Osteoblast (primary cell): Measurements from ENCODE around the gene ENTPD2. TPM values are rescaled to one million over a fixed set of nuclear protein-coding genes. Genes with fewer than 3 reads are reported as not detected.

ENCODE experiments used
- DNase-seq: peaks from one replicate; pipeline ENCODE4 v3.0.0; 2011; ENCODE audit warnings: low spot score, mixed read lengths; ENCODE audit not compliant: insufficient read length; ENCODE audit errors: missing footprints
- H2AFZ ChIP-seq: 2 replicates; pipeline ENCODE4 v1.6.0; 2011; ENCODE audit warnings: mild to moderate bottlenecking, low read length
- H3K27ac ChIP-seq: 2 replicates; pipeline ENCODE4 v1.5.1; 2011; ENCODE audit warnings: mild to moderate bottlenecking, low read depth, low read length, moderate library complexity
- H3K27me3 ChIP-seq: 2 replicates; pipeline ENCODE4 v1.6.0; 2012; ENCODE audit warnings: mild to moderate bottlenecking, control low read depth, inconsistent platforms, low read length, moderate library complexity; ENCODE audit not compliant: insufficient read depth
- H3K36me3 ChIP-seq: 2 replicates; pipeline ENCODE4 v1.5.1; 2011; ENCODE audit warnings: mild to moderate bottlenecking, low read length, control low read depth, moderate library complexity; ENCODE audit not compliant: insufficient read depth
- H3K4me1 ChIP-seq: 2 replicates; pipeline ENCODE4 v1.5.1; 2011; ENCODE audit warnings: mild to moderate bottlenecking, low read length, control low read depth, moderate library complexity; ENCODE audit not compliant: insufficient read depth
- H3K4me2 ChIP-seq: 2 replicates; pipeline ENCODE4 v1.6.0; 2011; ENCODE audit warnings: mild to moderate bottlenecking, low read length; ENCODE audit not compliant: insufficient read depth
- H3K4me3 ChIP-seq: fragments of 200-600 bp; sonication (generic); 3 replicates; pipeline ENCODE4 v1.5.1; 2012; ENCODE audit warnings: mild to moderate bottlenecking, low read length, inconsistent platforms; ENCODE audit not compliant: insufficient read depth
- H3K79me2 ChIP-seq: 2 replicates; pipeline ENCODE4 v1.6.0; 2012; ENCODE audit warnings: mild to moderate bottlenecking, low read length, control low read depth, inconsistent platforms; ENCODE audit not compliant: insufficient read depth
- H3K9me3 ChIP-seq: 2 replicates; pipeline ENCODE4 v1.5.1; 2011; ENCODE audit warnings: low read depth, low read length, control low read depth
- H4K20me1 ChIP-seq: 2 replicates; pipeline ENCODE4 v1.6.0; 2012; ENCODE audit warnings: mild to moderate bottlenecking, low read length, control low read depth; ENCODE audit not compliant: insufficient read depth
- total RNA-seq: library from RNA; depleted of rRNA; stranded (reverse); fragments of >200 nt; gene quantifications from 2 replicates; pipeline ENCODE4 v1.2.3, GENCODE V29; 2012
- TF ChIP-seq, protein P1 (sequence below): IDR thresholded peaks from 2 replicates; pipeline ENCODE4 v1.5.1; 2011; ENCODE audit warnings: mild to moderate bottlenecking, low read depth, low read length, moderate library complexity; ENCODE audit errors: extremely low read depth

Gene ENTPD2
- total RNA-seq, 1 donor: not detected

DNA sequence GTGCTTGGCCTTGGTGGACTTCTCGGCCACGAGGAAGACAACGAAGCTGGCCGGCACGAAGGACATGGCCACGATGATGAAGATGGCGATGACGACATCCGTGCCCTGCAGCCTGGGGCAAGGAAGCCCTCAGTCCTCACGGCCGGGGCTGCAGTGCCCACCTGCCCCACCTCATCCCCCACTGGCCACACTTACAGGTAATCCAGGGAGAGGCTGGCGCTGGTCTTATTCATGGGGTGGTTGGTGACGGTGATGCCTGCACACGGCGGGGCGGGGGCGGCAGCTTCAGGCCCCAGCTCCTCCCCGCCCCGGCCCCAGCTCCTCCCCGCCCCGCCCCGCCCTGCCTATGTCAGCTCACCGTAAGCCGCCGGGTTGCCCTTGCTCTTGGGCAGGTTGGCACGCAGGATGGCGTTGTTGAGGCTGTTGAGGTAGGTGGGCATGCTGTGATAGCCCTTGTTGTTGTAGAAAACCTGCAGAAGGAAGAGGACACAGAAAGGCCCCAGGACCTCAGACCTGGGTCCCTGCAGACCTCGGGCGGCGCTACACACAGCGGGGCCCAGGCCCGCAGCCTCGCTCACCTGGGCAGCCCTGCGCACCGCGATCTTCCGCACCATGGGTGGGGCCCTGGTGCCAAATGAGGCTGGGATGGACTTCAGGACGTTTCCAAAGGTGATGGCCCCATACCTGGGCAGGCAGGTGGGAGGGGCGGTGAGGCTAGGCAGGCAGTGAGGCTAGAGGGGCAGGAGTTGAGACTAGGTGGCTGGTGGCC, 41.8 kb downstream of the ENTPD2 start:
- Histone ChIP-seq H3K27me3 (no peaks in the 10 kb centered on the region), H2AFZ (no peak overlapping the region), H3K4me1 (no peaks in the 10 kb centered on the region), H3K9me3 (no peaks in the 10 kb centered on the region), H3K4me3 (no peak overlapping the region), H4K20me1 (no peaks in the 10 kb centered on the region), H3K79me2 (no peaks in the 10 kb centered on the region), H3K4me2 (no peak overlapping the region), H3K36me3 (no peaks in the 10 kb centered on the region), H3K27ac (no peak overlapping the region)
- DNase-seq: no peak
- TF ChIP-seq, protein P1, sequence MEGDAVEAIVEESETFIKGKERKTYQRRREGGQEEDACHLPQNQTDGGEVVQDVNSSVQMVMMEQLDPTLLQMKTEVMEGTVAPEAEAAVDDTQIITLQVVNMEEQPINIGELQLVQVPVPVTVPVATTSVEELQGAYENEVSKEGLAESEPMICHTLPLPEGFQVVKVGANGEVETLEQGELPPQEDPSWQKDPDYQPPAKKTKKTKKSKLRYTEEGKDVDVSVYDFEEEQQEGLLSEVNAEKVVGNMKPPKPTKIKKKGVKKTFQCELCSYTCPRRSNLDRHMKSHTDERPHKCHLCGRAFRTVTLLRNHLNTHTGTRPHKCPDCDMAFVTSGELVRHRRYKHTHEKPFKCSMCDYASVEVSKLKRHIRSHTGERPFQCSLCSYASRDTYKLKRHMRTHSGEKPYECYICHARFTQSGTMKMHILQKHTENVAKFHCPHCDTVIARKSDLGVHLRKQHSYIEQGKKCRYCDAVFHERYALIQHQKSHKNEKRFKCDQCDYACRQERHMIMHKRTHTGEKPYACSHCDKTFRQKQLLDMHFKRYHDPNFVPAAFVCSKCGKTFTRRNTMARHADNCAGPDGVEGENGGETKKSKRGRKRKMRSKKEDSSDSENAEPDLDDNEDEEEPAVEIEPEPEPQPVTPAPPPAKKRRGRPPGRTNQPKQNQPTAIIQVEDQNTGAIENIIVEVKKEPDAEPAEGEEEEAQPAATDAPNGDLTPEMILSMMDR: no peak

DNA sequence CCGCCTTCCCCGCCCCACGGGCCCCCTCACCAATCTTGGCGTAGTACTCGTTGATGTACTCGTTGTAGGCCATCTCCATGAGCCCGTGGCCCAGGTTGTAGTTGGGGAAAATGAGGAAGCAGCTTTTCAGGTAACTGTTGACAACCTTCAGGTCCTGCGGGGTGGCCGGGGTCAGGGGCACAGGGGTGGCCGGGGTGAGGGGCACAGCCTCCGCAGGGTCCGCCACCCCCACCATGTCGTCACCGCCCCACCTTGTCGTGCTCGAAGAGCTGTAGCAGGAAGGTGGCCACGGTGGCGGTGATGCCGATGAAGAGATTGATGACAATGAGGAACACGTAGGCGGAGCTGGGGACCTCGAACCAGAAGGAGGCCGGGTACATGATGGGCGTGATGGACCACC, 42.7 kb downstream of the ENTPD2 start:
- no peak overlapping the region for H3K4me3 ChIP-seq
- DNase-seq: no peak
- H3K4me1 ChIP-seq: peaks cover 4% of the 10 kb centered on the region
- no peaks in the 10 kb centered on the region for H3K9me3 ChIP-seq
- no peaks in the 10 kb centered on the region for H4K20me1 ChIP-seq
- H3K27ac ChIP-seq: no peak overlapping the region
- no peak overlapping the region for H2AFZ ChIP-seq
- H3K36me3 ChIP-seq: no peaks in the 10 kb centered on the region
- no peaks in the 10 kb centered on the region for H3K27me3 ChIP-seq
- TF ChIP-seq, protein P1: no peak
- no peaks in the 10 kb centered on the region for H3K79me2 ChIP-seq
- no peak overlapping the region for H3K4me2 ChIP-seq

DNA sequence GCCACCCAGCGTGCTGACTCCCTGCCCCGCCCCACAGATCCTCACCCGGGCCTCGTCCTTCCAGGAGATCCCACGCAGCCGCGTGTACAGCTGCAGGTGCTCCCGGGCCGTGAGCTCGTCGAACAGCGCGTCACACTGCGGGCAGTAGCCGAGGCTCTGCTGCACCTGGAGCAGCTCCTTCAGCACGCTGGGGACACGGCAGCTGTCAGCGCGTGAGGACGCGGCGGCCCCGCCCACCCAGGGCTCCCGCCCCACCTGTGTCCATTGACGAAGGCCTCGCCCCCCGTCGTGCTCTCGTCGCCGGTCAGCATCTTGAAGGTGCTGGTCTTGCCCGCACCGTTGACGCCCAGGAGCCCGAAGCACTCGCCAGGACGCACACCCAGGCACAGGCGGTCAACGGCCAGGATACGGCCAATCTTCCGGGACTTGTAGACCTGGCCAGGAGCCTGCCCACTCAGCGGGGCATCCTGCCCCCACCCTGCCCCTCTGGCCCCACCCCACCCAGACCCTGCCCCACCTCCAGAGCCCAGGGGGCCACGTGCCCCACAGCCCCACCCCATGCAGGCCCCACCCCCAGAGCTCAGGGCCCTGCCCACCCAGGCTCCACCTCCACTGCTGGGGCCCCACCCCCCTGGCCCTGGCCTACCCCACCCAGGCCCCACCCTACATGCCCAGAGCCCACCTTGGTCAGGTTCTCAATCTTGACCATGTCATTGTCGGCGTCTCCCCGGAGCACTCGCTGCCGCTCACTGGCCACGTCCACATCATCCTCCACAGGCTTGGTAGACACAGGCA, 43.7 kb downstream of the ENTPD2 start:
- H4K20me1 ChIP-seq: no peaks in the 10 kb centered on the region
- H2AFZ ChIP-seq: no peak overlapping the region
- TF ChIP-seq, protein P1: no peak
- no peak for DNase-seq
- H3K9me3 ChIP-seq: no peaks in the 10 kb centered on the region
- no peaks in the 10 kb centered on the region for H3K79me2 ChIP-seq
- H3K27ac ChIP-seq: no peak overlapping the region
- H3K4me1 ChIP-seq: peaks cover 4% of the 10 kb centered on the region
- H3K36me3 ChIP-seq: no peaks in the 10 kb centered on the region
- H3K4me3 ChIP-seq: no peak overlapping the region
- H3K27me3 ChIP-seq: no peaks in the 10 kb centered on the region
- no peak overlapping the region for H3K4me2 ChIP-seq

DNA sequence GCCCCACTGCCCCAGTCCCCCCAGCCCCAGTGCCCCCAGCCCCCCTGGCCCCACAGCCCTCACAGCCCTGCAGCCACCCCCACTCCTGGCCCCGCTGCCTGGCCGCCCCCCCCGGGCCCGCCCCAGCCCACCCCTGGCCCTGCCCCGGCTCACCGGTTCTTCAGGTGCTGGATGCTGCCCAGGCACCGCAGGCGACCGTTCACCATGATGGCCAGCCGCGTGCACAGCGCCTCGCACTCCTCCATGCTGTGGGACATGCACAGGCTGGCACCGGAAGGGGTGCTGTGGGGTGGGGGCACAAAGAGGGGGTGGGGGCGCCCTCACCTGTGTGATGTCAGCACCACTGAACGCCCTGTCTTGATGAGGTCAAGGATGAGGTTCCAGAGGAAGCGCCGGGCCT, 44.6 kb downstream of the ENTPD2 start:
- Histone ChIP-seq H3K4me1 (peaks cover 4% of the 10 kb centered on the region), H4K20me1 (no peaks in the 10 kb centered on the region), H3K79me2 (no peaks in the 10 kb centered on the region), H3K4me3 (no peak overlapping the region), H3K4me2 (no peak overlapping the region), H3K9me3 (no peaks in the 10 kb centered on the region), H3K36me3 (no peaks in the 10 kb centered on the region), H3K27me3 (no peaks in the 10 kb centered on the region), H2AFZ (no peak overlapping the region), H3K27ac (no peak overlapping the region)
- TF ChIP-seq, protein P1: no peak
- no peak for DNase-seq
